NCI-H748 (cell line): ENCODE results near the gene RNF222.

Experiments
- DNase-seq: peaks from one replicate; lab custom pipeline; 2025; ENCODE audit not compliant: unreplicated experiment; lab: John Stamatoyannopoulos, UW

The RNF222 gene

GRCh38 chr17:8345951-8346665, 51.5 kb downstream of the RNF222 start:
- no peak for DNase-seq

DNA sequence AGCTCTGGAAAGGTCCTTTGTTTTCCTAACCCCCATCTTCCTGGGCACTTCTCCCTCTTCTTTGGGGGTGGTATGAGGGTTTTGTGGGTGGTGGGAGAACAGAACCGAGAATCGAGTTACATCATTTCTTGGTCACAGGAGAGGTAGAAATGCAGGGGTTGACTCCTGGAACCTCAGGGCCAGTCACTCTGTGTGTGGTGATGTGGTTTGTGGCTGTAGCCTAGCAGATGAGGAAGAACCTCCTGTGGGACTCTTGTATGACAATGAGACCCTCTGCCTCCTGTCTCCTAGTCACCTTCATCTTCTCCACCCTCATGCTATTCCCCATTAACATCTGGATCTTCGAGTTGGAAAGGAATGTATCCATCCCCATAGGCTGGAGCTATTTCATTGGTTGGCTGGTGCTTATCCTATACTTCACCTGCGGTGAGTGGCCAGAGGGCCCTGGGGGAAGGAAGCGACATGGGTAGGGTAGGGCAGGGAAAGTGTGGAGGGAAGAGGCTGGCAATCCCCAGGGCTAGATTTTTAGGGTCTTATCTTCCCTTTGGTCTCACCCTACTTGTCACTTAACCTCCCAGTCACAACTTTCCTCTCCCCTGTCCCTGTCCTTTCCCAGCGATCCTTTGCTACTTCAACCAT, 52.5 kb downstream of the RNF222 start:
- DNase-seq, result no peak

- DNase-seq, result no peak
Observed at GRCh38 chr17:8341456-8341855, 56.2 kb downstream of the RNF222 start.
